Tibial nerve (tissue), 4 donors: ENCODE results near the gene BACE2. TPM values are rescaled to one million over a fixed set of nuclear protein-coding genes. Genes with fewer than 3 reads are reported as not detected.

ENCODE experiments used
- DNase-seq, 2 donors: peaks; one replicate each; pipeline ENCODE4 v3.0.0-alpha.2; 2019; ENCODE audit warnings: low spot score in 2 of 2
- H3K27ac ChIP-seq, 4 donors: fragments of 200-600 bp; sonication (generic) in 3 of 4; one replicate each; pipeline ENCODE4 v1.5.1; 2017 to 2019; ENCODE audit warnings: mild to moderate bottlenecking in 1 of 4
- H3K27me3 ChIP-seq, 2 donors: fragments of 200-600 bp; sonication (generic) in 1 of 2; one replicate each; pipeline versions ENCODE4 v1.5.1 to v1.6.0; 2017 to 2019
- H3K36me3 ChIP-seq, 3 donors: fragments of 200-600 bp; sonication (generic); one replicate each; pipeline ENCODE4 v1.5.1; 2018 to 2019
- H3K4me1 ChIP-seq, 4 donors: fragments of 200-600 bp; sonication (generic) in 3 of 4; one replicate each; pipeline ENCODE4 v1.5.1; 2017 to 2019
- H3K4me3 ChIP-seq, 4 donors: fragments of 200-600 bp; sonication (generic) in 3 of 4; one replicate each; pipeline ENCODE4 v1.5.1; 2017 to 2019; ENCODE audit warnings: mild to moderate bottlenecking in 1 of 4, moderate library complexity in 1 of 4
- H3K9me3 ChIP-seq, 4 donors: fragments of 200-600 bp; sonication (generic) in 3 of 4; one replicate each; pipeline ENCODE4 v1.5.1; 2017 to 2019
- CTCF ChIP-seq, 5 experiments: fragments of 200-600 bp in 3 of 5; fragments of 450-650 bp in 2 of 5; sonication (generic) in 3 of 5; IDR thresholded peaks; one replicate each; pipeline ENCODE4 v1.5.1; 2016 to 2019; ENCODE audit warnings: antibody characterized with exemption in 5 of 5, mild to moderate bottlenecking in 3 of 5, moderate library complexity in 2 of 5
- EP300 ChIP-seq, 2 donors: sonication (generic); formaldehyde crosslinking; IDR thresholded peaks; one replicate each; pipeline ENCODE4 v1.6.1; 2017; ENCODE audit warnings: antibody characterized with exemption in 2 of 2, mild to moderate bottlenecking in 1 of 2
- POLR2A ChIP-seq, 2 donors: fragments of 450-650 bp; IDR thresholded peaks; one replicate each; pipeline ENCODE4 v1.6.1; 2017; ENCODE audit warnings: antibody characterized with exemption in 2 of 2, mild to moderate bottlenecking in 2 of 2, moderate library complexity in 2 of 2
- WGBS, 2 donors: methylation state at CpG; one replicate each; pipeline ENCODE4 v1.1.5; 2018; 5-methylcytosine and 5-hydroxymethylcytosine counted together
- total RNA-seq, 4 donors: library from RNA; depleted of rRNA; stranded (reverse); fragments of >200 nt; gene quantifications; one replicate each; pipeline ENCODE4 v1.1.0, GENCODE V29; 2016

BACE2 gene
- total RNA-seq, 4 donors from 2014 or later: 69.5 to 96.9 (median 79.2) TPM

GRCh38 chr21:41176846-41177245, 8.9 kb downstream of the BACE2 start:
- WGBS, 2 donors: 52 to 56% methylated on average over 3 of the region's 3 CpGs
- no peaks in the 10 kb centered on the region for H3K36me3 ChIP-seq
- DNase-seq: no peak
- TF ChIP-seq EP300 (IDR thresholded peaks at IDR 0.05) (no peak), CTCF (IDR thresholded peaks at IDR 0.05) (no peak), POLR2A (IDR thresholded peaks at IDR 0.05) (no peak)
- H3K4me1 ChIP-seq: peaks cover 0 to 86% (median 21%) of the 10 kb centered on the region in 4 donors
- peak overlapping the region in 2 of 4 donors; percentile 56 to 69 for H3K27ac ChIP-seq
- H3K27me3 ChIP-seq: no peaks in the 10 kb centered on the region
- no peaks in the 10 kb centered on the region for H3K9me3 ChIP-seq
- no peak overlapping the region for H3K4me3 ChIP-seq

GRCh38 chr21:41180752-41181151, 12.8 kb downstream of the BACE2 start:
- H3K36me3 ChIP-seq: no peaks in the 10 kb centered on the region
- 51 to 57% methylated on average over 4 of the region's 4 CpGs for WGBS, 2 donors
- TF ChIP-seq EP300 (IDR thresholded peaks at IDR 0.05): no peak

GRCh38 chr21:41182547-41182946, 14.6 kb downstream of the BACE2 start:
- TF ChIP-seq EP300 (IDR thresholded peaks at IDR 0.05): no peak
- TF ChIP-seq CTCF (IDR thresholded peaks at IDR 0.05): no peak
- no peak for TF ChIP-seq POLR2A (IDR thresholded peaks at IDR 0.05)
- Histone ChIP-seq H3K9me3 (no peaks in the 10 kb centered on the region), H3K4me3 (no peak overlapping the region), H3K4me1 (peaks cover 0 to 43% (median 14%) of the 10 kb centered on the region in 4 donors), H3K27me3 (no peaks in the 10 kb centered on the region), H3K27ac (no peak overlapping the region), H3K36me3 (no peaks in the 10 kb centered on the region)
- 95 to 97% methylated on average over 1 of the region's 1 CpG for WGBS, 2 donors
- DNase-seq: no peak

More at GRCh38 chr21:41180752-41181151, 12.8 kb downstream of the BACE2 start:
- Histone ChIP-seq H3K27me3 (no peaks in the 10 kb centered on the region), H3K27ac (peak overlapping the region in 1 of 4 donors; percentile 1), H3K4me3 (no peak overlapping the region), H3K4me1 (peaks cover 0 to 59% (median 18%) of the 10 kb centered on the region in 4 donors), H3K9me3 (no peaks in the 10 kb centered on the region)
- DNase-seq: no peak

GRCh38 chr21:41183575-41183974, 15.6 kb downstream of the BACE2 start:
- DNase-seq: no peak
- Histone ChIP-seq H3K36me3 (no peaks in the 10 kb centered on the region), H3K27ac (peak overlapping the region in 1 of 4 donors; percentile 9), H3K9me3 (peaks cover 0 to 2% (median 0%) of the 10 kb centered on the region in 4 donors), H3K4me3 (no peak overlapping the region), H3K27me3 (no peaks in the 10 kb centered on the region), H3K4me1 (peaks cover 0 to 33% (median 5%) of the 10 kb centered on the region in 4 donors)
- TF ChIP-seq CTCF (IDR thresholded peaks at IDR 0.05): no peak
- no peak for TF ChIP-seq EP300 (IDR thresholded peaks at IDR 0.05)
- TF ChIP-seq POLR2A (IDR thresholded peaks at IDR 0.05): no peak
- WGBS, 2 donors: 56 to 68% methylated on average over 4 of the region's 4 CpGs

- TF ChIP-seq POLR2A (IDR thresholded peaks at IDR 0.05) (no peak), EP300 (IDR thresholded peaks at IDR 0.05) (no peak), CTCF (IDR thresholded peaks at IDR 0.05) (no peak)
- H3K9me3 ChIP-seq: peaks cover 0 to 10% (median 2%) of the 10 kb centered on the region in 4 donors
Observed at GRCh38 chr21:41185802-41186201, 17.8 kb downstream of the BACE2 start.

More at GRCh38 chr21:41185802-41186201, 17.8 kb downstream of the BACE2 start:
- Histone ChIP-seq H3K4me1 (peaks cover 0 to 13% (median 1%) of the 10 kb centered on the region in 4 donors), H3K4me3 (no peak overlapping the region), H3K27ac (no peak overlapping the region), H3K27me3 (no peaks in the 10 kb centered on the region), H3K36me3 (no peaks in the 10 kb centered on the region)
- 88 to 91% methylated on average over 6 of the region's 6 CpGs for WGBS, 2 donors
- DNase-seq: no peak
